Upper lobe of left lung (tissue), 4 donors: ENCODE data around the gene FSD1.

Experiments
- POLR2A ChIP-seq, 4 donors: fragments of 450-650 bp; IDR thresholded peaks; one replicate each; pipeline ENCODE4 v1.5.1; 2016 to 2017; ENCODE audit warnings: antibody characterized with exemption in 4 of 4, mild to moderate bottlenecking in 2 of 4
- POLR2AphosphoS5 ChIP-seq, 2 donors: sonication (generic); formaldehyde crosslinking; IDR thresholded peaks; one replicate each; pipeline ENCODE4 v1.5.1; 2017; ENCODE audit warnings: antibody characterized with exemption in 2 of 2

- TF ChIP-seq POLR2AphosphoS5 (IDR thresholded peaks at IDR 0.05) (no peak), POLR2A (IDR thresholded peaks at IDR 0.05) (no peak)
These were observed 55.7 kb downstream of the FSD1 start for GRCh38 chr19:4360081-4360569.
